Muscle layer of duodenum (tissue), 2 donors: ENCODE data around the gene SLC1A2.

Experiments used
- H3K27ac ChIP-seq: one replicate; pipeline ENCODE4 v1.7.0; 2013; ENCODE audit warnings: mild to moderate bottlenecking, low read length
- H3K27me3 ChIP-seq: one replicate; pipeline ENCODE4 v1.7.0; 2013; ENCODE audit warnings: low read depth, mild to moderate bottlenecking, control low read depth, low read length
- H3K36me3 ChIP-seq, 2 donors: one replicate each; pipeline ENCODE4 v1.7.0; 2013; ENCODE audit warnings: low read length in 2 of 2, control low read depth in 1 of 2, mild to moderate bottlenecking in 1 of 2; ENCODE audit not compliant: insufficient read depth in 2 of 2, control insufficient read depth in 1 of 2
- H3K4me1 ChIP-seq, 2 donors: one replicate each; pipeline ENCODE4 v1.7.0; 2013; ENCODE audit warnings: low read length in 2 of 2, mild to moderate bottlenecking in 2 of 2, control low read depth in 1 of 2, moderate library complexity in 1 of 2; ENCODE audit not compliant: insufficient read depth in 2 of 2, control insufficient read depth in 1 of 2
- H3K4me3 ChIP-seq, 2 donors: one replicate each; pipeline ENCODE4 v1.7.0; 2013; ENCODE audit warnings: low read length in 2 of 2, low read depth in 1 of 2, mild to moderate bottlenecking in 1 of 2
- H3K9me3 ChIP-seq, 2 donors: one replicate each; pipeline ENCODE4 v1.7.0; 2013; ENCODE audit warnings: low read length in 2 of 2, control low read depth in 1 of 2, mild to moderate bottlenecking in 1 of 2; ENCODE audit not compliant: control insufficient read depth in 1 of 2
- donor health status: healthy.

The SLC1A2 gene

DNA sequence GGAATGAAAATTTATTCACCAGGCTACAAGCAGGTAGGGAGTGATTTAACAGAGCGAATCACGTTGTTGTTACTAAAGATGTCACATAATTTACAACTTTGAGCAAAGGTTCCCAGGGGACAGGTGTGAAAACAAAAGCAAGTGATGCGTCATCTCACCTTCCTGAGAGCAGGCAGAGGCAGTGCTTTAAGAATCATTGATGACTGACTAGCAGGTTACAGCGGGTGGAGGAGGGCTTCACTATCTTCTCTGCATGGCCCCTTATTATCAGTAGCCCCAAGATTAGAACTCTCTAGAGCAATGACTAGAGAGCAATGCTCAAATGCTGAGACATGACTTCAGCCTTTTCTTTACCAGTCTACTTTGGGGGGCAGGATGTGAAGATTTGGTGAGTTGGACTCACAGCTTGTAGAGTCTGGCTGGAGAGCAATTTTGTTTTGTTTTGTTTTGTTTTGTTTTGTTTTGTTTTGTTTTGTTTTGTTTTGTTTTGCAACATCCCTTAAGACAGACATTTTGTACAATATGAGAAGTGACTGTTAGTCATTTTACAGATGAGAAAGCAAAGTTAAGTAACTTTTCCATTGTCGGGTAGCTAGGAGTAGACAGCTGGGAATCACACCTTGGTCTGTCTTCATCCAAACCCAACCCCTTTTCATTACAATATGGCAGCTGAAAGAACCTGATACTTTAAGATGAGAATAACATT is 84.8 kb downstream of the SLC1A2 start:
- H3K27me3 ChIP-seq, result no peaks in the 10 kb centered on the region
- H3K4me1 ChIP-seq, result peaks cover 0 to 5% of the 10 kb centered on the region in 2 donors
- no peak overlapping the region for H3K27ac ChIP-seq
- H3K9me3 ChIP-seq, result no peaks in the 10 kb centered on the region
- H3K4me3 ChIP-seq, result no peak overlapping the region
- H3K36me3 ChIP-seq, result no peaks in the 10 kb centered on the region

DNA sequence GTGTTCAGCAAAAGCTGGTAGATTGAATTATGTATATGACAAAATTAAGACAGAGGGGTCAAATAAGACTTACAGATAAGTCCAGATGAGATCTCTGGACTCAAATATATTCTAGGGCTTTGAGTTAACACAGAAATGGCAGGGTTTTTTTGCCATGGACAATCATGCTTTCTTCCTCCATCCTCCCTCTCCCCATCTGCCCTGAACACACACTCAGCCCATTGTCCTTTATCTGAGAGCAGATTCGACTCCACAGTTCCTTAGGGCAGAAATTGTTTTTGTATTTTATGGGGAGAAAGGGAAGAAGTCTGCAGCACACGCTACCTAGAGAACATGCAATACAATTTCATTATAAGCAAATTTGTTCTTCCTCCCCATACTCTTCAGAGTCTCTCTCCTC is 86.8 kb downstream of the SLC1A2 start:
- H3K27ac ChIP-seq, result no peak overlapping the region
- H3K4me3 ChIP-seq, result no peak overlapping the region
- no peaks in the 10 kb centered on the region for H3K9me3 ChIP-seq
- no peaks in the 10 kb centered on the region for H3K36me3 ChIP-seq
- H3K27me3 ChIP-seq, result no peaks in the 10 kb centered on the region
- H3K4me1 ChIP-seq, result peaks cover 0 to 11% of the 10 kb centered on the region in 2 donors

DNA sequence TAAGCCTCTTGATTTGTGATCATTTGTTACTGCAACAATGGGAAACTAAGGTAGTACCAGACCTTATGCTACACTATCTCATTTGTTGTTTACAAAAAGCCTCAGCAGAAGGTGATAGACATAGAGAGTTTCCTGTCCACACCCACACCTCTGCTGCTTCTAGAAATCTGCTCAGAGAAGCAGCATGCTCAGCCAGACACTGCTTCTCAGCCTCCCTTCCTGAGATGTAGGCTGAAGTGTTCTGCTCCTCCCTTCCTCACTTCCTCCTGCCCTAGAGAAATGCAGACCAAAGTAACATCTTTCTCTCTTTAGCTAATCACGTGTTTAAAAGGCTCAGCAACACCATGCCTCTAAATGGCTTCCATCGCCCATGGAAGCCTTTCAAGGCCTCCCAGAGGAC is 88.4 kb downstream of the SLC1A2 start:
- Histone ChIP-seq H3K4me1 (peaks cover 0 to 11% of the 10 kb centered on the region in 2 donors), H3K4me3 (no peak overlapping the region), H3K36me3 (no peaks in the 10 kb centered on the region), H3K27ac (no peak overlapping the region), H3K9me3 (no peaks in the 10 kb centered on the region), H3K27me3 (no peaks in the 10 kb centered on the region)

DNA sequence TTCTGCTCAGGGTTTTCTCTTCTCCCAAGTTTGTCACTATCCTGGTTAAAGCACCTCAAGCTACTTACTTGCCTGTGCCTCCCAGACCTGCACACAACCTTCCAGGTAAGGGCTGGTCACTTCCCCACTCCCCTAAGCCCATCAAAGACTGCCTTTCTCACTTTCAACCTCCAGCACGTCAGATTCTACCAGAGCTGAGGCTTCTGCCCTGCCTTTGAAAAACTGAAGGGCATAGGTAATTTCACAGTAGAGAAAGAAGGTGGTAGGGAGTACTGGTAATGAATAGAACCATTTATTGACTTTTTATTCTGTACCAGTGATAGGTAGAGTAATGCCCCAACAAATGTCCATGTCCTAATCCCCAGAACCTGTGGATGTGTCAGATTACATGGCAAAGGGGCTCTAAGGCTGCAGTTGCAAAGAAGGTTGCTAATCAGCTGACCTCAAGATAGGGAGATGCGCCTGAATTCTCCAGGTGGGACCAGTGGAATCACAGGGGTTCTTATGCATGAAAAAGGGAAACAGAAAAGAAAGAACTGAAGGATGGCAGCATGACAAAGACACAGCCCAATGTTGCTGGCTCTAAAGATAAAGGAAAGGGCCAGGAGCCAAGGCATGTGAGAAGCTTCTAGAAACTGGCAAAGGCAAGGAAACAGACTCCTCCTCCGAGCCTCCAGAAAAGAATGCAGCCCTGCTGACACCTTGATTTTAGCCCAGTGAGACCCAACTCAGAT is 89.0 kb downstream of the SLC1A2 start:
- no peaks in the 10 kb centered on the region for H3K9me3 ChIP-seq
- H3K4me1 ChIP-seq, result peaks cover 0 to 11% of the 10 kb centered on the region in 2 donors
- H3K27me3 ChIP-seq, result no peaks in the 10 kb centered on the region
- H3K27ac ChIP-seq, result no peak overlapping the region
- no peak overlapping the region for H3K4me3 ChIP-seq
- no peaks in the 10 kb centered on the region for H3K36me3 ChIP-seq

DNA sequence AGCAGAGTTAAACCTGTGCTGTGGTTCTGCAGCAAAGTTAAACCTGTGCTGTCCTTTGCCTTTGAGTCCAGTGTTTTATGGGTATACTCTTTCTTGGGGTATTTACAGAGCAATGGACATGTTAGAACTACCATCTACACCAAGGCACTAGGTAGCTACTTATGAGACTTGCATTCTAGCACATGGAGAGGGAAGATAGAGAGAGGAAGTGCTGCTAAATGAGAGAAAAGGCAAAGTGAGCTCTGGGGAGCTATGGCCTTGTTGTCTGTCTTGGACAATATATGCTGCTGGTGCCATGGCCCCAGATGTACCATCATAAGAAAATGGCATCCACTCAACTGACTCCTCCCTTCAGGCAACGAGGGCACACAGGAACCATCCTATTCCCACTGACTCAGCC is 91.5 kb downstream of the SLC1A2 start:
- H3K27me3 ChIP-seq, result no peaks in the 10 kb centered on the region
- H3K9me3 ChIP-seq, result no peaks in the 10 kb centered on the region
- no peaks in the 10 kb centered on the region for H3K36me3 ChIP-seq
- peaks cover 0 to 11% of the 10 kb centered on the region in 2 donors for H3K4me1 ChIP-seq
- no peak overlapping the region for H3K4me3 ChIP-seq
- H3K27ac ChIP-seq, result no peak overlapping the region

DNA sequence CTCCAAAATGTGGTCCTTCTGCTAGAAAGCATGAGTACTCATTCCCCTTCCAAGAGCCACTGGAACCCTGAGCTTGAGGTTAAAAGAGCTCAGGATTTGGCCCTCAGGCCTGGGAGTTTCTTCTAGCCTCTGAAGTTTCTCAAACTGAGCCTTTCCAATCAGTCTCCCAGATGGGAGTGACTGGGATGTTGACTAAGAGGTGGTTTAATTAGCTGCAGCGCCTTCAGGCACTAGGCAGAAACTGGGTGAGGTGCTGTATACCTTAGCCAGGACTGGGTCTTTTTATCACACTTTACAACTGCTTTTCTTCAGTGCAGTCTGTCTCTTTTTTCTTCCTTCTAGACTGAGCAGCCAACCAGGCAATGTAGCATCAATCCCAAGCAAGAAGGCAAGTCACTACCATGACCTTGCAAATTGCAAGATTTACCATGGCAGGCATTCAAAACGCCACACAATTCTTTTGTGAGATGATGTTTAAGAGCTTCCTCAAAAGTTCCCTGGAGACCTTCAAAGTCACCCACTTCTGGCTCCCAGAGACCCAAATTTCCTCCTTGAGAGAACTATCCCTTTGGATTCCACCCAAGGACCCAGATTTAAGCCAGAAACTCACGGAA is 93.0 kb downstream of the SLC1A2 start:
- Histone ChIP-seq H3K36me3 (no peaks in the 10 kb centered on the region), H3K27ac (no peak overlapping the region), H3K9me3 (no peaks in the 10 kb centered on the region), H3K27me3 (no peaks in the 10 kb centered on the region), H3K4me1 (peaks cover 0 to 11% of the 10 kb centered on the region in 2 donors), H3K4me3 (no peak overlapping the region)

DNA sequence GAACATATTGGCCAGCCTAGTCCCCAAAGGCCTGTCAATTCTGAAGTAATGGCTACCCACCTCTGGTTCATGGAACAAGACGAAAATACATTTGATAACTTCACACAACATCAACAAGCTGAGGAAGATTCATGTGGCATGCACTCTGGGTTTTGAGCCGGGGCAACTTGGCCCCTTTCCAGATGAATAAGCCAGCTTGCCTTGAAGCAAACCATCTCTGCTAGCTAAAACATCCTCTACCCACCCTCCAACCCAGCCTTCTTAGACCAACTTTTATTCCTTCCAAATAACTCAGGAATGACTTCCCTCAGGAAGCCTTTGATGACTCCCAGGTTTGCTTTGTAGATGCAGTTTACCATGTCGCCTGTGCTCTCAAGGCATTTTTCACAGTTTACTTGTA is 94.4 kb downstream of the SLC1A2 start:
- H3K4me3 ChIP-seq, result no peak overlapping the region
- H3K36me3 ChIP-seq, result no peaks in the 10 kb centered on the region
- no peak overlapping the region for H3K27ac ChIP-seq
- H3K27me3 ChIP-seq, result no peaks in the 10 kb centered on the region
- H3K9me3 ChIP-seq, result no peaks in the 10 kb centered on the region
- H3K4me1 ChIP-seq, result peaks cover 0 to 11% of the 10 kb centered on the region in 2 donors

DNA sequence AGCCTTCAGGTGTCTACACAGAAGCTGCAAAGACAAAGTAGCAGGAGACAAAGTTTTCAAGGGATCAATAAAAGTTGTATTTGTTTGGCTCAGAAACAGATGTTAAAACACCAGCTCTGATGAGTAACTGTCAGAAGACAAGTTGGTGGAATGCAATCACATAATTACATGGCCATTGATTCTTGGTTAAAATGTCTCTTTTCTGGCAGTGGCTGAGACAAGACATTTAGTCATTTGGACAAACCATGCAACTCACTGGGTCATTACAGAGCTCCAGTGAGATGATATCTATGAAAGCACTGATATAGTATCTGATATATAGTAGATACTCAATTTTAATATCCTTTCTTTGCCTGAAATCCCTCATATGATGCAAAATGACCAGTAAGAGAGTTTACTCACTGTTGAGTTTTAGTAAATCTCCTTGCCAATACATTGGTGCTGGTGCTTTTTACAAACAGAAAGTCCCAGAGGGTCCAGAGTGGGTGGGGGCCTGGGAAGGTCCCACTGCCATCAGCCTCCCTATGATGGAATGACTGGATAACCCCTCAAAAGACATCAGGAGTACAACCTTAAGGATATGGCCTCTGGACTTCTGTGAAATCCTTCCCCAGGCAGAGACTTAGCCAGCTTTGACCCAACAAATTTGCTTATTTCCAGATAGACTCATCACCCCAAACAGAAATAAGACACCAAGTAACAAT is 95.0 kb downstream of the SLC1A2 start:
- Histone ChIP-seq H3K27ac (no peak overlapping the region), H3K4me1 (peaks cover 0 to 6% of the 10 kb centered on the region in 2 donors), H3K27me3 (no peaks in the 10 kb centered on the region), H3K9me3 (no peaks in the 10 kb centered on the region), H3K36me3 (no peaks in the 10 kb centered on the region), H3K4me3 (no peak overlapping the region)

DNA sequence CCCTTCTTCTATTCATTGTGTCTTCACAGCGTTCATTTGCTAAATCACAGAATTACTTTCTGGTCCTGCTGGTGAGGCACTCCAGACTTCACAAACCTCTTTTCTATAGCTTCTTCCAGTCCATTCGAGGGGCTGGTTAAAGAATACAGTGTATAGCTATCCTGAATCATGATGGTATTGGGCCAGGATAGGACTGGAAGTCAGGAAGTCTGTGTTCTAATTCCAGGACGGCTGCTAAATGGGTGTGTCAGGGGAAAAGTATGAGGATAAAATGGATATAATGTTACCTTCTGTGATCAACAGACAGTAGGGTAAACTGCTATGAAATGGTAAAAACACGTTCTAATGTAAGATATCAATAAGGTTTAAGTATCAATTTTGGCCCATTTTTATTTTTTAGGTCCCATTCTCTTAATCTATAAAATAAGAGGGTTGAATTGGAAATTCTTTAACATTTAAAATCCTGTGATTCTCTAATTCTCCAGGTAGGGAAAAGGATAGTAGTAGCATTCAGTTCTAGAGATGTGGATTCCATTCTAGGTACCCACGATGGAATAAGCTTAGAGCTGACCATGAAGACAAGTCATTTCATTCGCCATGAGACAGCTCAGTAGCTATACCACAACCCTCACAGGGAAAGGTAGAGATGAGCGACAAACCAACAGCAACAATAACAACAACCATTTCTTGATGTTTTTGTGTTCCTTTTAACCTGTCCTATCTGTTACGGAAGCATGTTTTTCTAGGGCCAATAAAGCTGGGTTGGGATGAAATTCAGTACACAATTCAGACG is 96.1 kb downstream of the SLC1A2 start:
- Histone ChIP-seq H3K27ac (no peak overlapping the region), H3K9me3 (no peaks in the 10 kb centered on the region)

DNA sequence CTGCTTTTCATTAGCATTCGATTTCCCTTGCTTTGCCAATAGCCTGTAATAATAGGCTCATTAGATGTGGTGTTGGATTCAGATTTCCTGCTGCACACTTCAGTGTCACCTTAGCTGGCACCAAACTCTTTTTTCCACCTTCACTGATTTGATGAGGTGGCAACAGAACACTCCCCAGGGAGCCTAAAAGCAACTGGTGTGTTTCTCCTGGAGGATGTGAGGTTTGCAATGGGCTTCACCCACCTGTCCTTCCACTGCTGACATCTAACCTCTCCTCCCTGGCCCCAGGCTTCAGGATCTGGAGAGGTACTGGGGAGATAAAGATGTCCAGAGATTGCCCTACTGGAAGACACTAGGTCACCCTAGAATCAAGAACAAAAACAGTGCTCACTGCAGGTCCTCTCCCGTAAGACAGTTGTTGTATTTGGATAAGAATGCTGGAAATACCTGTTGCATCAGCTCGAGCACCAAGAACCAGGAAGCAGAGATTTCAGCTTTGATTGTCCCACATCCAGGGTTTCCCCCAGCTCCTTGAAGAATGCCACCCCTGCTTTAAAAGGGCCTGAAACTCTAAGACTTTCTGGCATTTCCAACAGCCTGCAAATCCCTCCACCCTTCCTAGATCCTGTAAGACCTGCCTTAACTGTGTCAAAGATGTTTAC is 96.9 kb downstream of the SLC1A2 start:
- H3K9me3 ChIP-seq, result no peaks in the 10 kb centered on the region
- peaks cover 0 to 5% of the 10 kb centered on the region in 2 donors for H3K4me1 ChIP-seq
- no peaks in the 10 kb centered on the region for H3K36me3 ChIP-seq
- H3K27me3 ChIP-seq, result no peaks in the 10 kb centered on the region
- H3K4me3 ChIP-seq, result no peak overlapping the region
- H3K27ac ChIP-seq, result no peak overlapping the region

More for the DNA sequence above, 96.1 kb downstream of the SLC1A2 start:
- H3K36me3 ChIP-seq, result no peaks in the 10 kb centered on the region
- H3K4me1 ChIP-seq, result peaks cover 0 to 5% of the 10 kb centered on the region in 2 donors
- no peak overlapping the region for H3K4me3 ChIP-seq
- H3K27me3 ChIP-seq, result no peaks in the 10 kb centered on the region
